ENCODE data around the gene PEA15. TPM values are rescaled to one million over a fixed set of nuclear protein-coding genes. Genes with fewer than 3 reads are reported as not detected.

Gene PEA15
- total and polyA plus RNA-seq, 2 of the 8 experiments (the other 6 are each of a cell fraction or from before 2014, with no cell fraction given): 71.3 to 75.1 TPM

DNA sequence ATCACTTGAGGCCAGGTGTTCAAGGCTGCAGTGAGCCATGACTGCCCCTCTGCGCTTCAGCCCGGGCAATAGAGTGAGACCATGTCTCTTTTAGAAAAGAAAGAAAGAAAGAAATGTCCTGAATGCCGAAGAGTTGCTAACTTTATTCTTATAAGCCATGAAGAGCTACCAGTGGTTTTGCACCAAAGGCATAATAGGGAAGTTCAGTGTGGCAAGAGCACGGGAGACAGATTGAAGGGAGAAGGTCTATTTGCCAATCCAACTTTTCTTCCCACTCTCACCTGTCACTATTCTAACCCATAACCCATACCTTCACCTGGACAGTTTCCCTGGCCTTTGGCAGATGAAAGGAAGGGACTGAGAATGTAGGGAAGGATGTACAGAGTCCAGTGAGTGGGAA is 4.4 kb upstream of the PEA15 start:
- FAIRE-seq: no peak
- POLR2A ChIA-PET (ENCODE audit: partially characterized antibody): interaction anchor here (1.0 to 2.1 kb wide), 2 partner anchors 8 to 62 kb away, joined by 3 to 5 read pairs; partner anchors contain the start of gene DCAF8
- 85% methylated on average over 4 of the region's 4 CpGs; no CpG with 5 or more reads in 1 of the 2 experiments for WGBS, 2 experiments (ENCODE audit: extremely low coverage in 1 of 2, insufficient coverage in 1 of 2, insufficient read length in 1 of 2, insufficient replicate concordance in 2 of 2, low coverage in 1 of 2, low lambda C conversion rate in 2 of 2, missing lambda C conversion rate in 1 of 2)

More for the DNA sequence above, 4.4 kb upstream of the PEA15 start:
- H2AK5ac ChIP-seq (ENCODE audit: low read depth, low read length): no peak overlapping the region
- H3K9me3 ChIP-seq (ENCODE audit: insufficient read depth in 2 of 2, low read depth in 1 of 2, low read length in 1 of 2): no peaks in the 10 kb centered on the region
- DNase-seq (ENCODE audit: low read depth in 1 of 2, low spot score in 2 of 2): no peak
- no peaks in the 10 kb centered on the region for H3K27me3 ChIP-seq (replicated peaks in 1 of 4; ENCODE audit: control insufficient read depth in 3 of 4, extremely low read depth in 1 of 4, insufficient read depth in 3 of 4, low read length in 3 of 4)
- H4K5ac ChIP-seq (ENCODE audit: insufficient read length, low read depth, low read length): no peak overlapping the region
- H4K91ac ChIP-seq (replicated peaks; ENCODE audit: insufficient read length, low read length): no peak overlapping the region
- H2BK15ac ChIP-seq (ENCODE audit: low read length): no peak overlapping the region
- no peak overlapping the region for H3K4ac ChIP-seq (replicated peaks; ENCODE audit: insufficient read length, low read depth, low read length)
- TF ChIP-seq SAP30 (IDR thresholded peaks at IDR 0.05; ENCODE audit: insufficient read depth, insufficient replicate concordance, low read length) (no peak), MAFK (IDR thresholded peaks at IDR 0.05; ENCODE audit: low read depth, low read length) (no peak), CBX5 (IDR thresholded peaks at IDR 0.05; ENCODE audit: low read depth, low read length) (no peak), SIRT6 (IDR thresholded peaks at IDR 0.05; ENCODE audit: low read length) (no peak), TAF7 (optimal IDR thresholded peaks at IDR 0.05; ENCODE audit: borderline replicate concordance, low read depth, low read length) (no peak), JUN (IDR thresholded peaks at IDR 0.05; ENCODE audit: low read depth, low read length) (no peak), GTF2F1 (IDR thresholded peaks at IDR 0.05; ENCODE audit: borderline replicate concordance, low read depth, low read length) (no peak), POLR2AphosphoS5 (IDR thresholded peaks at IDR 0.05; ENCODE audit: low read depth, low read length) (no peak)
- H3K14ac ChIP-seq (ENCODE audit: insufficient read length): no peak overlapping the region
- peaks cover 4% of the 10 kb centered on the region; the same call in 1 of the 2 replicates for H3K23me2 ChIP-seq (ENCODE audit: low read depth, low read length)
- peaks cover under 1 to 4% of the 10 kb centered on the region in 2 experiments; a peak in 1 of 4 replicates for H3K79me2 ChIP-seq (ENCODE audit: control insufficient read depth in 1 of 2, insufficient read depth in 2 of 2, low read length in 2 of 2)
- H3K9ac ChIP-seq (replicated peaks in 1 of 4; ENCODE audit: extremely low read depth in 1 of 4, low read depth in 3 of 4, low read length in 3 of 4): no peak overlapping the region
- H3K23ac ChIP-seq (ENCODE audit: insufficient read length): no peak overlapping the region
- H3K18ac ChIP-seq (ENCODE audit: extremely low read depth, low read length): no peak overlapping the region
- H2AFZ ChIP-seq (ENCODE audit: low read length): no peak overlapping the region
- no peak overlapping the region for H4K8ac ChIP-seq (ENCODE audit: extremely low read depth, insufficient read depth, low read length)
- no peak overlapping the region for H2BK120ac ChIP-seq (replicated peaks; ENCODE audit: low read depth, low read length)
- no peaks in the 10 kb centered on the region for H4K20me1 ChIP-seq (replicated peaks in 1 of 2; ENCODE audit: control insufficient read depth in 1 of 2, insufficient read depth in 2 of 2, low read length in 2 of 2)
- H3K79me1 ChIP-seq (ENCODE audit: low read depth, low read length): no peaks in the 10 kb centered on the region
- no peak overlapping the region for H3K4me3 ChIP-seq (ENCODE audit: extremely low read depth in 1 of 4, insufficient read depth in 2 of 4, low read depth in 3 of 4, low read length in 4 of 4)
- no peak overlapping the region for H2BK5ac ChIP-seq (ENCODE audit: low read depth, low read length)
- H3K36me3 ChIP-seq (ENCODE audit: control insufficient read depth in 2 of 4, insufficient read depth in 4 of 4, low read length in 3 of 4): no peaks in the 10 kb centered on the region
- H2BK12ac ChIP-seq (ENCODE audit: low read depth, low read length): no peak overlapping the region
- no peak overlapping the region for H3K4me2 ChIP-seq (ENCODE audit: insufficient read depth in 1 of 2, low read depth in 2 of 2, low read length in 2 of 2)
- no peak overlapping the region for H3K27ac ChIP-seq (ENCODE audit: low read depth, low read length)
- CTCF ChIA-PET (ENCODE audit: partially characterized antibody): interaction anchor here (1.1 to 20.4 kb wide), 7 partner anchors 11 to 118 kb away, joined by 3 to 257 read pairs (median 8); partner anchors contain the start of gene CASQ1
- H3K56ac ChIP-seq (replicated peaks; ENCODE audit: insufficient read length, low read depth, low read length): no peak overlapping the region
- H3K4me1 ChIP-seq (replicated peaks in 1 of 4; ENCODE audit: control insufficient read depth in 3 of 4, insufficient read depth in 4 of 4, low read length in 3 of 4): peaks cover 0 to 9% (median 4%) of the 10 kb centered on the region in 4 experiments; a peak in 6 of 7 replicates
- no peak overlapping the region for H2BK20ac ChIP-seq (ENCODE audit: low read length)
